GM19372 (cell line): ENCODE results near the gene SH3BP5L.
A peak's percentile ranks its signal among the peaks of the same experiment; 100 is the strongest.

Source experiments
- ATAC-seq: cut with Tn5 transposase; IDR thresholded peaks from one replicate; pipeline ENCODE4 v1.9.1; 2021; ENCODE audit warnings: mild to moderate bottlenecking, low read depth, moderate library complexity; ENCODE audit not compliant: unreplicated experiment

SH3BP5L gene

DNA sequence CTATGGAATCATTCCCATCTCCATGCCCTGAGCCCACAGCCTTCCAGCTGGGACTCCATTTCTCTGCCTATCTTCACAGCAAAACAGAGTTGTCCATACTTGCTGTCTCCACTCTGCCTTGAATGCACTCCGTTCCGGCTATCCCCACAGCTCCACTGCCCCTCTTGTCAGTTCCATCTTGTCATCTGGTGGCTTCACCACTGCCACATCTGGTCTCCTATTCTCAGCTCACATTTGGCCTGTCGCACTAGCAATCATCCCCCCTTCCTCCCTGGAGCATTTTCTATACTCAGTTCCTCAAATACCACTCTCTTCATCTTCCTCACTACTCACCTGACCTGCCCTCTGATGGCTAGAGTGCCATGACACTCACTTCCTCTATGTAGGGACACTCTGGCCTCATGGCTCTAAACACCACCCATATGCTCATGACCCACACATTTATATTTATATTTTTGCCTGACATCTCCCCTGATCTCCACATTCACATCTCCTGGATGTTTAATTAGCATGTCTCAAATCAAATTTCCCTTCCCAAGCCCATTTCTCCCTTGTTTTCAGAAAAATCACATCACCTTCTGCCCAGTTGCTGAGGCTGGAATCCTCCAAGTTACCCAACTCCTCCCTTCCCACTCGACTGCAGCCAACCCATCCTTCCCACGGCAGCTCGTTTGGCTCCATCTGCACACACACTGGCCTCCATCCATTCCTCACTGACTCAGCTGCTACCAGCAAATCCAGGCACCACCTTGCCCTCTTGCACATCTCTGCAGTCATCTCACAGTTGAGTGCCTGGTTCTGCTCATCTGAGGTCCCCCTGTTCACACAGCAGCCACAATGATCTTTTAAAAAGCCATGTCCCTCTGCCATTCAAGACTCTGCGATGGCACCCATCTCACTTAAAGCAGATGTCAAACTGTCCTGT, 27.0 kb upstream of the SH3BP5L start:
- ATAC-seq, result no peak

DNA sequence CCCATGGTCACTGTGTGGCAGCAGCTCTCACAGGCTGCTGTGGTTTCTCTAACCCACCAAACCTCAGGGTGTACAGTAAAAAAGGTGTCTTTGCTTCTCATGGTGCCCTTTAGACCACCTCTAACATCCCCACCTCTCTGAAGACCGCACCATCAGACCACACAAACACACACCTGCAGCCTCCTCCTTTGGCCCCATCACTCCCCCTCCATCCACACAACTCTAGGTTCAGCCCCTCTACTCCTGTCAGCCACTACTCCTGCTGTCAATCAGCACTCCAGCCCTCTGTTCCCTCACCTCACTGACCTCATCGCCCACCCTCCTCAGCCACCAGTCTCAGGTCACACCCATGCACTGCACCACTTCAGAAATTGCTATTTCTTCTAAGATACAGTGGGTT, 25.7 kb upstream of the SH3BP5L start:
- no peak for ATAC-seq

DNA sequence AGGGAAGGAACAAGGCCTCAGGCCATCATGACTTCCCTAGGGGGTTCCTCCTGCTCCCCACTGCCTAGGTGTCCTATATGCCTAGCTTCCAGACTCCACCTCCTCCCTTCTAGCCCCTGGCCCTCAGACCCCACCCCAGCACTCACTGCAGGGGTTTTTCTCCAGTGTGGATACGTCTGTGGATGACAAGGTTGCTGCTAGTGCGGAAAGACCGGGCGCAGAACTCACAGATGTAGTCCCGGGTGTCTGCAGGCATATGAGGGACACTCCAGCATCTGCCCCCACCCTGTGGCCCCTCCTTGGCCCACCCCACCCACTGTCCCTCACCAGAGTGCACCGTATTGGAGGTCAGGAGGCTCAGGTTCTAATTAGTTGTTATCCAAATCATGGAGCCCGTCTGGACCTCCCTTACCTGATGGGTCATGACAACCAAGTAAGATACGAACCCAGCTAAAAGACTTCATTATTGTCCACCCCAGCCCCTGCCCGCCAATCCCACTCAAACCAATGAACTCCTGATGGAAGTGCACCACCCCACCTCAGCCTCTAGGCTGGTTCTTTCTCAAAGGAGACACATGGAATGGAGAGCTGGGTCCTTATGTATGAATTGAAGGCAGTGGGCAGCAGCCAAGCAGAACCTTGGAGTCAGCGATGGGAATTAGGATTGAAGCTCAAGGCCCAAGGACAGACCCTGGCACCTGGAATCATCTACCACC, 25.0 kb upstream of the SH3BP5L start:
- ATAC-seq, result no peak

- no peak for ATAC-seq
These were observed 24.4 kb upstream of the SH3BP5L start for GRCh38 chr1:248850124-248850523.

GRCh38 chr1:248849637-248850036, 23.9 kb upstream of the SH3BP5L start:
- no peak for ATAC-seq

DNA sequence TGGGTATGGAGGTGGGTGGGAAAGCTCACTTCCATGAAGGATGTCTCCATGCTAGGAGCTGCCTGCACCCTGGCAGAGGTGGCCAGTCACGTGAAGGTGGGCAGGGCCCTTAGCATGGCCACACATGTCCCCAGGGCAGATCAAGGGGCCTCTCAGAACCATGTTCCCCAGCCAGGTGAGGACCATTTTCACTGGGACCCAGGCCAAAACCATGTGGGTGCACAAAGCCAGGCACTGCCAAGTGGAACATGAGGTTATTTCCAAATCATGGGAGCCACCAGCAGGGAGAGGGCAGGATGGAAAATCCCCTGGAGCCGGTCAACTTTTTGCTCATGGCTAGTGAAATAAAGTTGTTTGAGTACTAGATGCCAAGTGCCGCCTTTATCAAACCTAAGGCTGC, 23.4 kb upstream of the SH3BP5L start:
- no peak for ATAC-seq

DNA sequence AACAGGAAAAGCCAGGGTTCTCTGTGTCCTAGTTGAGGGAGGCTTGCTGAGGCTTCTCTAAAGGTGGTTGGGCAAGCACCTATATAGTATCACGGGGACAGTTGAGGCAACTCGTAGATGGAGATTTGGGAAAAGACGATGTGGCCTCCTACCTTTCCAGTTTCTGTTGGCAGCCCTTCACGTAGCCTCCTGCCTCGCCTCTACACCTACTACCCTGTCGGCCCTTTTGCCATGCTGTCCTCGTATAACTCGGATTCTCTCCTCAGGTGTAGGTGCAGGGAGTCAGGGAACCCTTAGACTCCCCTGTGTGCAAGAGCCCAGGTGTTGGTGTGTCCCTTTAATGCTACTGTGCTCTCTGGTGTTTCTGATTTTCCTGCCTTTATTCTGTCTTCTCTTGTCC, 22.9 kb upstream of the SH3BP5L start:
- ATAC-seq, result no peak

DNA sequence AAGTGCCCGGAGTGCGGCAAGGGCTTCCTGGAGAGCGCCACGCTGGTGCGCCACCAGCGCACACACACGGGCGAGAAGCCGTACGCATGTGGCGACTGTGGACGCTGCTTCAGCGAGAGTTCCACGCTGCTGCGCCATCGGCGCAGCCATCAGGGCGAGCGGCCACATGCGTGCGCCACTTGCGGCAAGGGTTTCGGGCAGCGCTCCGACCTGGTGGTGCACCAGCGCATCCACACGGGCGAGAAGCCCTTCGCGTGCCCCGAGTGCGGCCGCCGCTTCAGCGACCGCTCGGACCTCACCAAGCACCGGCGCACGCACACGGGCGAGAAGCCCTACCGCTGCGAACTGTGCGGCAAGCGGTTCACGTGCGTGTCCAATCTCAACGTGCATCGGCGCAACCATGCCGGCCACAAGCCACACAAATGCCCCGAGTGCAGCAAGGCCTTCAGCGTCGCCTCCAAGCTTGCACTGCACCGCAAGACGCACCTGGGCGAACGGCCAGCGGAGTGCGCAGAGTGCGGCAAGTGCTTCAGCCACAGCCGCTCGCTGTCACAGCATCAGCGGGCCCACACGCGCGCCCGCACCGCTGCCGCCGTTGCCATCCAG, 22.3 kb upstream of the SH3BP5L start:
- ATAC-seq, result no peak

GRCh38 chr1:248847181-248847955, 21.7 kb upstream of the SH3BP5L start:
- ATAC-seq, result no peak

DNA sequence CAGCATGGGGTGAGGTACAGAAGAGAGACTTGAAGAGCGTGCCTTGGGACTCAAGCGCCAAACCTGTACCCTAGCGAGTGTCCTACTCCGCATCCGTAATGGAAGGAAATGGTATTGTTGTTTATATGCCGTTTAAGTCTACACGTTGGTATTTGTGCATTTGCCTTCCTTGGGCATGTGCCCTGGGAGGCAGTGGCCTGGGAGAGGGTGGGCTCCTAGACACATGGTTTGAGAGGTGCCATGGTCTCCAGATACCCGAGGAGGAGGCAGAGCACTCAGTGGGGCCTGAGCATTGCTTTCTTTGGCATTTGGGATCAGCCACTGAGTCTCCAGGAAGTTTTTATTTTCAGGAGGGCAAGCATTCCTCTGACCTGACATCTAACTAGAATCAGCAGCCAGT, 18.8 kb upstream of the SH3BP5L start:
- ATAC-seq, result no peak

GRCh38 chr1:248843687-248844086, 18.0 kb upstream of the SH3BP5L start:
- ATAC-seq, result no peak

DNA sequence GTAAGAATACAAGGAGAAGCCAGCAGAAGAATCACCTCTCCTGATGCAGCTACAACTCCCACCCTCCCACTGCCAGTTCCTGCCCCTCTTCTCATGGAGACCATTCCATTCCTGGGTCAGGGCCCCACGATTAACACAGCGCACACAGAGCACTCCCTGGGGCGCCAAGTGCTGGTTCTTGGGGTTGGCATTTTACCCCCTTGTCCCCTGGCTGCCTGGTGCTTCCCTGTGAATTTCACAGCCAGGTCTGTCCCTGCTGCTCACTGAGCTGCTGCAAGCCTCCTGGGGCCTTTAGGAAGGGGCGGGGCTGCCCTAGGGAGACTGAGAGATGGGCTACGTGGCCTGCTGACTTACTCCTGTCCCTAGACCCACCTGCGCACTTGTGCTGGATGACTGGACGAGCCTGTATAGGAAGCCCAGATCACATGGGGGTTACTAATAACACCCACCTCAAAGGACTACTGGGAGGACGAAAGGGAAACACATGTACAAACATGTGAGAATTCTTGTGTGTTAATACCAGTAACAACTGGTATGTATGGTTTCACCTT, 17.1 kb upstream of the SH3BP5L start:
- no peak for ATAC-seq

- no peak for ATAC-seq
These were observed 16.1 kb upstream of the SH3BP5L start for GRCh38 chr1:248841702-248842395.

DNA sequence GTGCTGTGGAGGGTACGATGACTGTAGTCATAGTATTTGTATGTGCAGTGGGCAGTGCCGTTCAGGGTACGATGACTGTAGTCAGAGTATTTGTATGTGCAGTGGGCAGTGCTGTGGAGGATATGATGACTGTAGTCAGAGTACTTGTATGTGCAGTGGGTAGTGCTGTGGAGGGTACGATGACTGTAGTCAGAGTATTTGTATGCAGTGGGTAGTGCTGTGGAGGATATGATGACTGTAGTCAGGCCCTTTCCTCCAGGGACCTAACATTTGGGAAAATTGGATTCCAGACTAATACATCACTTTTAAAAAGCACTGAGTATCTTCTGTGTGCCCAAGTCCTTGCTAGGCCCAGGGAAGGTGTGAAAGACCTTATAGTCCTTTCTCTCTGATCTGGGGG, 15.2 kb upstream of the SH3BP5L start:
- ATAC-seq, result no peak

GRCh38 chr1:248839168-248839555, 13.4 kb upstream of the SH3BP5L start:
- no peak for ATAC-seq

DNA sequence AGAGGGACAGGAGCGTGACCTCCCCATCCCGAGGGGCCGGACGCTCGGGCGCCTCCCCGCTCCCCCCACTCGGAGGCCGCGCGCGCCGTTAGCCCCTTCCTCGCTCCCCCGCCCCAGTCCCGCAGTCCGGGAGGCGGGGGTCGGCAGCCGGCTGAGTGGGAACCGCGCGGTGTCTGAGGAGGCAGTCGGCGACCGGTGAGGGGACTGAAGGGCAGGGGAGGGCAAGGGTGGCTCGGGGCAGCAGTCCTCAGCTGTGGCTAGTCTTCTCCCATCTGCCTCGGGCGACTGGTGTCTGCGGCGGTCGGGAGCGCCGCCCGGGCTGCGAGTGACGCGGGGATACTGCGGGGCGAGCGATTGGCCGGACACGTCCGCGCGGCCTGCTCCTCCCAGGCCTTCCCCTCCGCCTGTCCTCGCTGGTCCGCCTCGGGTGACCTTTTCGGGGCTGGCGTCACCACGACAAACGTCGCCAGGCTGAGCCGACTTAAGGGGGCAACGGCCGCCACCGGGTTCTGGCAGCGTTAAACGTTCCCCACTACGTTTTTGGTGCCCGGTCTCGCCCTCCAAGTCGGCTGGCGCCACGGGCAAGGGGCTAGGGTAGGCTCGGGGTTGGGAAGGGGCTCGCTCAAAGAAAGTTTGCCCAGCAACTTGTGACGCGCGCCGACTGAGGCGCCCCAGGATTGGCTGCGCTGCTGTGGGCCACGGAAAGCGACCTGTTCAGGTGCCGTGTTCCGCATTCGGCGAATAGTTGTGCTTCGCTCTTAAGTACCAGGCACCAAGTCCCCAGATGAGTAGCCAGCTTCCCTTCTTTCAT, 12.8 kb upstream of the SH3BP5L start:
- peak; percentile 51 for ATAC-seq

GRCh38 chr1:248837781-248838356, 12.2 kb upstream of the SH3BP5L start, which contains the start of gene ZNF672:
Gene ZNF672, plus strand, starts transcription at chr1:248838224. Its CDS starts 9,051 bp downstream, at chr1:248847275.
- ATAC-seq, result peak; percentile 74

DNA sequence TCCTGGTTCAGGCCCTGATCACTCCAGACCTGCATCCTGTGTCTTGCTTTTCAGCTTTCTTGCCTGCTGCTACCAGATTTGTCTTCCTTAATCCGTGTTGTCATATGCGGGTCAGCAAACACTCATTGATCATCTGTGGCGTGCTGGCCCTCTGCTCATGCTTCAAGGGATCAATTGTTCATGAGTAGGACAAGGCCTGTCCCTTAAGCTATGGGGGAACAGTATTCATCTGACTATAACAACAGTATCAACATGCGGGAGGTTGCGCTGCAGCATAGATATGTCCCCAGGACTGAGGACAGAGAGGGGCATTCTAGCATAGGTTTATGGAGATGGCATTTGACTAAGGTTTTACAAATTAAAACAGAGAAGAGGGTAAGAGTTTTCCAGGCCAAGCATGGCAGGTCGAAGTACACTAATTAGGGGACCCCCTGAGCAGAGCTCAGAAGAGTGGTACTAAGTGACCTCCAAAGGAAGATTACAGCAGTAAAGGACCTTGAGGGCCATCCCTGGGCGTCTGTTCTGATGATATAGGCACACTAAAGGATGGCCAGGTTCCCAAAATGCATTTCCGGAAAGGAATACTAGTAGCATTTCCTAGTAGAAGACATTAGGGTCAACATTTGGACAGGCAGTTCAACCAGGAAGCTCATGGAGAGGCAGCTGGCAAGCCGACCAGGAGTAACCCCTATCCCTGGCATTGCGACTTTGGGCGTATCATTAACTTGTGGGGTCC, 11.5 kb upstream of the SH3BP5L start:
- ATAC-seq, result no peak
